Hepatocyte (in vitro differentiated cells): Measurements from ENCODE around the gene LMAN2. TPM values are rescaled to one million over a fixed set of nuclear protein-coding genes. Genes with fewer than 3 reads are reported as not detected.
"Not testable (repeated sequence)": the region's sequence is repeated elsewhere in the genome, so short reads cannot be mapped to it uniquely, and the experiment has no call there.

ENCODE experiments used
- DNase-seq: peaks from one replicate; pipeline ENCODE4 v3.0.0-alpha.2; 2016; ENCODE audit warnings: low spot score
- H2AFZ ChIP-seq: fragments of 200-600 bp; sonication (generic); 2 replicates; pipeline ENCODE4 v1.6.0; 2016; ENCODE audit warnings: antibody characterized with exemption, mild to moderate bottlenecking
- H3K27ac ChIP-seq: fragments of 200-600 bp; sonication (generic); 2 replicates; pipeline ENCODE4 v1.5.1; 2016; ENCODE audit warnings: mild to moderate bottlenecking
- H3K27me3 ChIP-seq: fragments of 200-600 bp; sonication (generic); 2 replicates; pipeline ENCODE4 v1.6.1; 2016
- H3K36me3 ChIP-seq: fragments of 200-600 bp; sonication (generic); replicated peaks from 2 replicates; pipeline ENCODE4 v1.5.1; 2016; ENCODE audit warnings: low read depth; ENCODE audit not compliant: insufficient read depth
- H3K4me1 ChIP-seq: fragments of 200-600 bp; sonication (generic); 2 replicates; pipeline ENCODE4 v1.5.1; 2016; ENCODE audit warnings: mild to moderate bottlenecking, moderate library complexity; ENCODE audit not compliant: insufficient read depth
- H3K4me2 ChIP-seq: fragments of 200-600 bp; sonication (generic); 2 replicates; pipeline ENCODE4 v1.6.0; 2016
- H3K4me3 ChIP-seq: fragments of 200-600 bp; sonication (generic); 2 replicates; pipeline ENCODE4 v1.5.1; 2016; ENCODE audit warnings: mild to moderate bottlenecking
- H3K79me2 ChIP-seq: fragments of 200-600 bp; sonication (generic); 2 replicates; pipeline ENCODE4 v1.6.0; 2017; ENCODE audit warnings: mild to moderate bottlenecking
- H3K9me2 ChIP-seq: fragments of 200-600 bp; sonication (generic); replicated peaks from 2 replicates; pipeline ENCODE4 v1.6.0; 2017; ENCODE audit warnings: mild to moderate bottlenecking; ENCODE audit not compliant: insufficient read depth
- H3K9me3 ChIP-seq: fragments of 200-600 bp; sonication (generic); 2 replicates; pipeline ENCODE4 v1.5.1; 2016; ENCODE audit warnings: low read depth, mild to moderate bottlenecking
- H4K20me1 ChIP-seq: fragments of 200-600 bp; sonication (generic); 2 replicates; pipeline ENCODE4 v1.6.0; 2016; ENCODE audit warnings: mild to moderate bottlenecking; ENCODE audit not compliant: insufficient read depth, poor library complexity, severe bottlenecking
- CTCF ChIP-seq: fragments of 200-600 bp; sonication (generic); IDR thresholded peaks from 2 replicates; pipeline ENCODE4 v1.5.1; 2016; ENCODE audit warnings: antibody characterized with exemption, mild to moderate bottlenecking; ENCODE audit not compliant: poor library complexity
- EZH2 ChIP-seq: fragments of 200-600 bp; sonication (generic); IDR thresholded peaks from 2 replicates; pipeline ENCODE4 v1.6.1; 2016; ENCODE audit warnings: antibody characterized with exemption, mild to moderate bottlenecking, borderline replicate concordance
- EZH2phosphoT487 ChIP-seq: fragments of 200-600 bp; sonication (generic); IDR thresholded peaks from one replicate; pipeline ENCODE4 v1.6.1; 2018; ENCODE audit warnings: antibody characterized with exemption, mild to moderate bottlenecking, low read depth, moderate library complexity; ENCODE audit not compliant: unreplicated experiment, severe bottlenecking
- WGBS: methylation state at CpG from one replicate; pipeline ENCODE4 v1.1.6; 2016; ENCODE audit warnings: low lambda C conversion rate; ENCODE audit errors: missing lambda C conversion rate; 5-methylcytosine and 5-hydroxymethylcytosine counted together
- polyA plus RNA-seq: library from polyadenylated mRNA; unstranded; fragments of >200 nt; fragmentation: Nextera tagmentation; extraction: Ambion mirVana; gene quantifications from 2 replicates; pipeline ENCODE4 v1.2.1, GENCODE V29; 2016
- total RNA-seq: library from RNA; depleted of rRNA; stranded (reverse); fragments of >200 nt; gene quantifications from 2 replicates; pipeline ENCODE4 v1.2.3, GENCODE V29; 2014

LMAN2 gene
- total and polyA plus RNA-seq, 2 experiments from 2014 or later, result 357 to 391 TPM

GRCh38 chr5:177362610-177363507, 11.4 kb upstream of the LMAN2 start:
- peak overlapping the region; percentile 88 for H2AFZ ChIP-seq
- no peaks in the 10 kb centered on the region for H3K79me2 ChIP-seq
- H3K4me3 ChIP-seq, result peak overlapping the region; percentile 57
- H3K36me3 ChIP-seq, result no peaks in the 10 kb centered on the region
- peak overlapping the region; percentile 91 for H3K4me2 ChIP-seq
- H3K27ac ChIP-seq, result peak overlapping the region; percentile 41
- peak; percentile 82 for DNase-seq
- H4K20me1 ChIP-seq, result no peaks in the 10 kb centered on the region
- H3K27me3 ChIP-seq, result no peaks in the 10 kb centered on the region
- peaks cover 29% of the 10 kb centered on the region for H3K4me1 ChIP-seq
- H3K9me2 ChIP-seq, result no peaks in the 10 kb centered on the region
- H3K9me3 ChIP-seq, result no peaks in the 10 kb centered on the region
- 12% methylated on average over 32 of the region's 59 CpGs for WGBS
- TF ChIP-seq EZH2 (no peak), EZH2phosphoT487 (no peak), CTCF (no peak)

GRCh38 chr5:177362292-177362609, 10.8 kb upstream of the LMAN2 start:
- H3K4me3 ChIP-seq, result no peak overlapping the region
- no peaks in the 10 kb centered on the region for H3K79me2 ChIP-seq
- H3K27ac ChIP-seq, result peak overlapping the region; percentile 41
- H2AFZ ChIP-seq, result no peak overlapping the region
- TF ChIP-seq EZH2phosphoT487 (no peak), CTCF (no peak), EZH2 (no peak)
- no peaks in the 10 kb centered on the region for H3K9me2 ChIP-seq
- H3K4me1 ChIP-seq, result peaks cover 24% of the 10 kb centered on the region
- WGBS, result 76% methylated on average over 8 of the region's 8 CpGs
- H3K4me2 ChIP-seq, result peak overlapping the region; percentile 91
- H3K9me3 ChIP-seq, result no peaks in the 10 kb centered on the region
- H3K36me3 ChIP-seq, result no peaks in the 10 kb centered on the region
- no peaks in the 10 kb centered on the region for H3K27me3 ChIP-seq
- H4K20me1 ChIP-seq, result no peaks in the 10 kb centered on the region
- no peak for DNase-seq

GRCh38 chr5:177361418-177362291, 10.2 kb upstream of the LMAN2 start:
- H3K27me3 ChIP-seq, result no peaks in the 10 kb centered on the region
- no peak overlapping the region for H3K4me2 ChIP-seq
- no peaks in the 10 kb centered on the region for H3K36me3 ChIP-seq
- H3K4me1 ChIP-seq, result peaks cover 24% of the 10 kb centered on the region
- no peaks in the 10 kb centered on the region for H3K9me3 ChIP-seq
- no peaks in the 10 kb centered on the region for H4K20me1 ChIP-seq
- no peak for DNase-seq
- H3K9me2 ChIP-seq, result no peaks in the 10 kb centered on the region
- H2AFZ ChIP-seq, result no peak overlapping the region
- WGBS, result 86% methylated on average over 6 of the region's 6 CpGs
- TF ChIP-seq CTCF (no peak), EZH2phosphoT487 (no peak), EZH2 (no peak)
- H3K4me3 ChIP-seq, result no peak overlapping the region
- no peak overlapping the region for H3K27ac ChIP-seq
- no peaks in the 10 kb centered on the region for H3K79me2 ChIP-seq

- not testable (repeated sequence) for H3K27ac ChIP-seq, H4K20me1 ChIP-seq, H3K79me2 ChIP-seq, H3K27me3 ChIP-seq, H3K4me3 ChIP-seq, H3K9me2 ChIP-seq, H3K36me3 ChIP-seq, H3K9me3 ChIP-seq, H2AFZ ChIP-seq, DNase-seq, H3K4me2 ChIP-seq
- WGBS, result 95% methylated on average over 7 of the region's 7 CpGs
- H3K4me1 ChIP-seq, result peaks cover 16% of the 10 kb centered on the region
Observed at GRCh38 chr5:177360740-177361139, 9.3 kb upstream of the LMAN2 start.
